Stimulated activated CD8-positive, alpha-beta memory T cell treated with anti-CD3 and anti-CD28 coated beads, Interleukin-2, amount 100 ng/mL, for 48 hours (primary cell): Measurements from ENCODE around the gene APOC4.
"Not testable (repeated sequence)": the region's sequence is repeated elsewhere in the genome, so short reads cannot be mapped to it uniquely, and the experiment has no call there.

Experiments
- DNase-seq, 2 donors: peaks; one replicate each; pipeline ENCODE4 v3.0.0-alpha.2; 2020; ENCODE audit warnings: low read depth in 2 of 2

The APOC4 gene

GRCh38 chr19:44942067-44942571 is at the start of gene APOC4:
Gene APOC4 (plus strand): TSS chr19:44942237. CDS start chr19:44942278, 41 bp downstream.
- no peak for DNase-seq

DNA sequence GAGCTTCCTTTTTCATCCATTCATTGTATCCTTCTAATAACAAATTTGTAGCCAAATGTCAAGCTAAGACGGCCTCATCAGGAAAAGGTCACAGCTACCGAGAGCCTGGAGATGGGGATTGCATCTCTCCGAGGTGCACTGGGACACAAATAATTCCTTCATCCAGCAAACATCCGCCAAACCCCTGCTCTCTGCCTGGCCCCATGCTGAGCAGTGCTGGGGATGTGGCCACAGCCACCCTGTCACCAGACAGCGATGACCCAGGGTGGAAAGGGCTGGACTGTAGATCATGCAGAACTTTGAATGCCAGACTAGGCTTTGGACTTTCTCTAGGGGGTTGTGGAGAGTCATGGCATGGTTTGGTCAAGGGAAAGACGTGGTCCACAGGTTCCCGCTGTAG is 49.1 kb upstream of the APOC4 start:
- no peak for DNase-seq

- DNase-seq = no peak
Measured at GRCh38 chr19:44893332-44894051, 48.5 kb upstream of the APOC4 start.

DNA sequence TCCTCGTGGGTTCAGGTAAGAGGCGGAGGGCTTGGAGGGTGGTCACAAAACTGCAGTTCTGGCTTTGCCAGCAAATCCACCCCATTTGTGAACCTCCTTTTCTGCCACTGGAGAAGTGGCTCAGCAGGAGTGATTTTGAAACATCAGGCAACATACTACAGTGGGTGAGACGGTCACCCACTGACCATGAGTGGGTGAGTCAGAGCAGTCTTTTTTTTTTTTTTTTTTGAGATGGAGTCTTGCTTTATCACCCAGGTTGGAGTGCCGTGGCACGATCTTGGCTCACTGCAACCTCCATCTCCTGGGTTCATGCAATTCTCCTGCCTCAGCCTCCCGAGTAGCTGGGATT is 48.0 kb upstream of the APOC4 start:
- DNase-seq = no peak

DNA sequence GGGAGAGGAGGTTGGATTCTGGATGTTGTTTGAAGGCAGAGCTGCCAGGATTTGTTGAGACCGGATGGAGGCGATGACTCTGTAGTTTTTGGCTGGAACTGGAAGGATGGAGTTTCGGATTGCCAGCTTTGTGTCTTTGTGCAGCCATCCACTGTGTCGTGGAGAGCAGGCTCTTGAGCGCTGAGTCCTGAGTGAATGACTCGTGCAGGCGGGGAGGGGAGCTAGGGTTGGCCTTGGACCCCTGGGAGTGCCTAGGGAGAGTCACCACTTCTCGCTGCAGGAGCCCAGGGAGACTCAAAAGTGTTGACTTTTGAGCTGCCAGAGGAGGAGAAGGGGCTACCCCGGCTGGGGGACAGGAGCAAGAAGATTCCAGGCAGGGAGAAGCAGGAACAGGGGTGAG is 47.1 kb upstream of the APOC4 start:
- DNase-seq = no peak

GRCh38 chr19:44897835-44898234 is 44.2 kb upstream of the APOC4 start:
- DNase-seq = no peak

DNA sequence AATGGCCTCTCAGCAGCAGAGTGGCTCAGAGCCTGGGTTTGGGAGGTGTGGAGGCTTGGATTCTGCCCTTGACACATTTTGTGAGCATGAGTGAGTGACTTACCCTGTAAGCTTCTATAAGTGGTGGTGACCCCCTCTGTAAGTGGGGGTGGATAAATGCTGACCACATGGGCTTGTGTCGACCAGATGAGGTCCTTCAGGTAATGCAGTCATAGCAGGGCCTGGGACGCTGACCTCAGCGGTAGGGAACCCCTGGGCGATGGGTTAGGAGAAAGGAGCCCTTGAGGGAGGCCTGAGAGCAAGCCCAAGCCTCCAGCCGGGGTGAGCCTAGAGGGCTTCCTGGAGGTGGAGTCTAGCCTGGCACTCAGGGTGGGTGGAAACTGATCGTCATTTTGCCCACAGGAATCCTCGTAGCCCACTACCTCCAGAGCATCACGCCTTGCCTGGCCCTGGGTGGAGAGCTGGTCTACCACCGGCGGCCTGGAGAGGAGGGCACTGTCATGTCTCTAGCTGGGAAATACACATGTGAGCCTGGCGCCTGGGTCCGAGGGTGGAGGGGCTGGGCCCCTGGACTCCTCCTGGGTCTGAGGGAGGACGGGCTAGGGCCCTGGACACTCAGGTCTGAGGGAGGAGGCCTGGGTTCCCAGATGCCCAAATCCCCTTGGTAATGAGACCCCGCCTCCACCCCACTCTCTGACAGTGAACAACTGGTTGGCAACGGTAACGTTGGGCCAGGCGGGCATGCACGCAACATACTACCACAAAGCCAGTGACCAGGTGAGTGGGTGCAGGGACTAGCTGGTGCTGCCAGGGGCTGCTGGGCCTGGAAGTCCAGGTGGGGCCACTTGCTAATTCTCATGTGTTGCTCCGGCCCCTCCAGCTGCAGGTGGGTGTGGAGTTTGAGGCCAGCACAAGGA is 41.5 kb upstream of the APOC4 start:
- DNase-seq = no peak

- DNase-seq = no peak
Measured at GRCh38 chr19:44903216-44903601, 38.8 kb upstream of the APOC4 start.

DNA sequence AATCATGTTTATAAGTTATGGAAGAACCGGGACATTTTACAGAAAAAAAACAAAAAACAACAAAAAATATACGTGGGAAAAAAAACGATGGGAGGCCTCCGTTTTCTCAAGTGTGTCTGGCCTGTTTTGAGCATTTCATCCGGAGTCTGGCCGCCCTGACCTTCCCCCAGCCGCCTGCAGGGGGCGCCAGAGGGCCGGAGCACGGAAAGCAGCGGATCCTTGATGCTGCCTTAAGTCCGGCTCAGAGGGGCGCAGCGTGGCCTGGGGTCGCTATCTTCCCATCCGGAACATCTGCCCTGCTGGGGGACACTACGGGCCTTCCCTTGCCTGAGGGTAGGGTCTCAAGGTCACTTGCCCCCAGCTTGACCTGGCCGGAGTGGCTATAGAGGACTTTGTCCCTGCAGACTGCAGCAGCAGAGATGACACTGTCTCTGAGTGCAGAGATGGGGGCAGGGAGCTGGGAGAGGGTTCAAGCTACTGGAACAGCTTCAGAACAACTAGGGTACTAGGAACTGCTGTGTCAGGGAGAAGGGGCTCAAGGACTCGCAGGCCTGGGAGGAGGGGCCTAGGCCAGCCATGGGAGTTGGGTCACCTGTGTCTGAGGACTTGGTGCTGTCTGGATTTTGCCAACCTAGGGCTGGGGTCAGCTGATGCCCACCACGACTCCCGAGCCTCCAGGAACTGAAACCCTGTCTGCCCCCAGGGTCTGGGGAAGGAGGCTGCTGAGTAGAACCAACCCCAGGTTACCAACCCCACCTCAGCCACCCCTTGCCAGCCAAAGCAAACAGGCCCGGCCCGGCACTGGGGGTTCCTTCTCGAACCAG is 38.2 kb upstream of the APOC4 start:
- DNase-seq = peak; percentile 60 to 62

DNA sequence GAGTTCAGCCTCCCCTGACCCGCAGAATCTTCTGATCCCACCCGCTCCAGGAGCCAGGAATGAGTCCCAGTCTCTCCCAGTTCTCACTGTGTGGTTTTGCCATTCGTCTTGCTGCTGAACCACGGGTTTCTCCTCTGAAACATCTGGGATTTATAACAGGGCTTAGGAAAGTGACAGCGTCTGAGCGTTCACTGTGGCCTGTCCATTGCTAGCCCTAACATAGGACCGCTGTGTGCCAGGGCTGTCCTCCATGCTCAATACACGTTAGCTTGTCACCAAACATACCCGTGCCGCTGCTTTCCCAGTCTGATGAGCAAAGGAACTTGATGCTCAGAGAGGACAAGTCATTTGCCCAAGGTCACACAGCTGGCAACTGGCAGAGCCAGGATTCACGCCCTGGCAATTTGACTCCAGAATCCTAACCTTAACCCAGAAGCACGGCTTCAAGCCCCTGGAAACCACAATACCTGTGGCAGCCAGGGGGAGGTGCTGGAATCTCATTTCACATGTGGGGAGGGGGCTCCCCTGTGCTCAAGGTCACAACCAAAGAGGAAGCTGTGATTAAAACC is 37.5 kb upstream of the APOC4 start:
- DNase-seq = no peak

GRCh38 chr19:44905437-44906160 is 36.4 kb upstream of the APOC4 start, which contains the start of gene APOE:
Gene APOE (plus strand): TSS chr19:44905796. CDS start chr19:44906625, 829 bp downstream.
- DNase-seq = no peak

DNA sequence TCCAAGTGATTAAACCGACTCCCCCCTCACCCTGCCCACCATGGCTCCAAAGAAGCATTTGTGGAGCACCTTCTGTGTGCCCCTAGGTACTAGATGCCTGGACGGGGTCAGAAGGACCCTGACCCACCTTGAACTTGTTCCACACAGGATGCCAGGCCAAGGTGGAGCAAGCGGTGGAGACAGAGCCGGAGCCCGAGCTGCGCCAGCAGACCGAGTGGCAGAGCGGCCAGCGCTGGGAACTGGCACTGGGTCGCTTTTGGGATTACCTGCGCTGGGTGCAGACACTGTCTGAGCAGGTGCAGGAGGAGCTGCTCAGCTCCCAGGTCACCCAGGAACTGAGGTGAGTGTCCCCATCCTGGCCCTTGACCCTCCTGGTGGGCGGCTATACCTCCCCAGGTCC is 34.4 kb upstream of the APOC4 start:
- DNase-seq = no peak

- no peak for DNase-seq
Measured at GRCh38 chr19:44908074-44908835, 33.8 kb upstream of the APOC4 start.

DNA sequence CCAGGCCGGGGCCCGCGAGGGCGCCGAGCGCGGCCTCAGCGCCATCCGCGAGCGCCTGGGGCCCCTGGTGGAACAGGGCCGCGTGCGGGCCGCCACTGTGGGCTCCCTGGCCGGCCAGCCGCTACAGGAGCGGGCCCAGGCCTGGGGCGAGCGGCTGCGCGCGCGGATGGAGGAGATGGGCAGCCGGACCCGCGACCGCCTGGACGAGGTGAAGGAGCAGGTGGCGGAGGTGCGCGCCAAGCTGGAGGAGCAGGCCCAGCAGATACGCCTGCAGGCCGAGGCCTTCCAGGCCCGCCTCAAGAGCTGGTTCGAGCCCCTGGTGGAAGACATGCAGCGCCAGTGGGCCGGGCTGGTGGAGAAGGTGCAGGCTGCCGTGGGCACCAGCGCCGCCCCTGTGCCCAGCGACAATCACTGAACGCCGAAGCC is 33.2 kb upstream of the APOC4 start:
- DNase-seq = no peak

DNA sequence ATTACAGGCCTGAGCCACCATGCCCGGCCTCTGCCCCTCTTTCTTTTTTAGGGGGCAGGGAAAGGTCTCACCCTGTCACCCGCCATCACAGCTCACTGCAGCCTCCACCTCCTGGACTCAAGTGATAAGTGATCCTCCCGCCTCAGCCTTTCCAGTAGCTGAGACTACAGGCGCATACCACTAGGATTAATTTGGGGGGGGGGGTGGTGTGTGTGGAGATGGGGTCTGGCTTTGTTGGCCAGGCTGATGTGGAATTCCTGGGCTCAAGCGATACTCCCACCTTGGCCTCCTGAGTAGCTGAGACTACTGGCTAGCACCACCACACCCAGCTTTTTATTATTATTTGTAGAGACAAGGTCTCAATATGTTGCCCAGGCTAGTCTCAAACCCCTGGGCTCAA is 32.3 kb upstream of the APOC4 start:
- no peak for DNase-seq

DNA sequence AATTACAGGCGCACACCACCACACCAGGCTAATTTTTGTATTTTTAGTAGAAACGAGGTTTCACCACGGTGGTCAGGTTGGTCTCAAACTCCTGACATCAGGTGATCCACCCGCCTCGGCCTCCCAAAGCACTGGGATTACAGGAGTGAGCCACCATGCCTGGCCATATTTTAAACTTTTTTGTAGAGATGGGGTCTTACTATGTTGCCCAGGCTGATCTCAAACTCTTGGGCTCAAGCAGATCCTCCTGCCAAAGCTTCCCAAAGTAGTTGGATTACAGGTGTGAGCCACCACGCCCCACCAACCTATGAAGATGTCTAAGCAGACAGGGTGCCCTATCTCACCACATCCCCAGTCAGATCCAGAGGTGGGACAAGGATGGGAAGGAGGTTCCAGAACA is 30.1 kb upstream of the APOC4 start:
- DNase-seq = not testable (repeated sequence)

DNA sequence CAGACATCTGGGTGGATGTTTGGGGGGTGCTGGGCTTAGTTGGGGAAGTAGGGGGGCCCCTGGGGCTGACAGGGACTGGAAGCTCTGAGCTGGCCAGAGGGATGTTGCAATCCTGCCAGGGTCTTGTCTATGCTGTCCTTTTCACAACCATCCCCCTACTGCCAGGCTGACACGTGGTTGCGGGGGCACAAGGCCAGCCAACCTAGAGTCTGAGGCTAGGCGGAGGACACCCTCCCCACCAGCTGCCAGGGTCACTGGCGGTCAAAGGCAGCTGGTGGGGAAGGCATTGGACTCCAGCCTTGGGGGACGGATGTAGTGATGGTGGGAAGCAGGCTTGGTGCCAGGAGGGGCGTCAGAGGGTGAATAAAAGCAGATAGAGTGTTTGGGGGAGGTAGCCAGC is 29.2 kb upstream of the APOC4 start:
- no peak for DNase-seq

GRCh38 chr19:44913512-44914432 is 28.3 kb upstream of the APOC4 start:
- DNase-seq = not testable (repeated sequence)
